Measurements from ENCODE around the gene B9D1.

- no peak for TF ChIP-seq REST (IDR thresholded peaks at IDR 0.05; ENCODE audit: low read depth)
- TF ChIP-seq TAF1 (IDR thresholded peaks at IDR 0.05; ENCODE audit: low read depth), result no peak
- TF ChIP-seq RAD21 (IDR thresholded peaks at IDR 0.05; ENCODE audit: low read depth), result no peak
These were observed 25.5 kb upstream of the B9D1 start for GRCh38 chr17:19387921-19388521.
